Stomach (tissue), 9 donors: ENCODE measurements around the gene ODAD4. TPM values are rescaled to one million over a fixed set of nuclear protein-coding genes. Genes with fewer than 3 reads are reported as not detected.

Experiments
- DNase-seq, 2 donors: peaks; one replicate each; pipeline versions ENCODE4 v3.0.0 to v3.0.0-alpha.2; 2013 to 2019
- H3K27ac ChIP-seq, 5 donors: fragments of 200-600 bp in 4 of 5; sonication (generic) in 4 of 5; one replicate each; pipeline ENCODE4 v1.5.1; 2013 to 2019; ENCODE audit warnings: mild to moderate bottlenecking in 1 of 5, moderate library complexity in 1 of 5
- H3K27me3 ChIP-seq, 3 donors: fragments of 200-600 bp; sonication (generic); one replicate each; pipeline ENCODE4 v1.5.1; 2017 to 2019; ENCODE audit warnings: mixed run types in 1 of 3
- H3K36me3 ChIP-seq, 4 donors: fragments of 200-600 bp; sonication (generic); 1 replicate in 3 of 4; 2 replicates in 1 of 4; pipeline ENCODE4 v1.5.1; 2016 to 2019
- H3K4me1 ChIP-seq, 4 donors: fragments of 200-600 bp; sonication (generic); one replicate each; pipeline ENCODE4 v1.5.1; 2016 to 2019
- H3K4me3 ChIP-seq, 4 donors: fragments of 200-600 bp; sonication (generic) in 3 of 4; one replicate each; pipeline ENCODE4 v1.5.1; 2016 to 2019; ENCODE audit warnings: mild to moderate bottlenecking in 1 of 4
- H3K9me3 ChIP-seq, 4 donors: fragments of 200-600 bp; sonication (generic); one replicate each; pipeline ENCODE4 v1.5.1; 2016 to 2019
- EP300 ChIP-seq: sonication (generic); formaldehyde crosslinking; IDR thresholded peaks from one replicate; pipeline ENCODE4 v1.6.1; 2017; ENCODE audit warnings: antibody characterized with exemption
- POLR2A ChIP-seq, 4 donors: fragments of 450-650 bp; IDR thresholded peaks; one replicate each; pipeline ENCODE4 v1.6.1; 2016; ENCODE audit warnings: antibody characterized with exemption in 4 of 4, control low read depth in 2 of 4, mild to moderate bottlenecking in 1 of 4, moderate library complexity in 1 of 4
- POLR2AphosphoS5 ChIP-seq, 3 donors: sonication (generic); formaldehyde crosslinking; IDR thresholded peaks; one replicate each; pipeline ENCODE4 v1.6.1; 2016; ENCODE audit warnings: antibody characterized with exemption in 3 of 3
- WGBS, 5 donors: extraction: QIAGEN DNeasy Blood & Tissue Kit in 3 of 5; methylation state at CpG; one replicate each; pipeline versions ENCODE4 v1.1.5 to v1.1.7; 2013 to 2018; 5-methylcytosine and 5-hydroxymethylcytosine counted together
- intact Hi-C: fragments of 100-400 bp; cut with DNase I; formaldehyde crosslinking; loops from one replicate; pipeline ENCODE4 v1.15.1; 2023; ENCODE audit warnings: low total_unique reads
- polyA plus RNA-seq, 3 donors: library from polyadenylated mRNA; stranded (reverse); fragments of 200-250 nt; gene quantifications; one replicate each; pipeline ENCODE4 v1.2.3, GENCODE V29; 2013
- total RNA-seq, 5 donors: library from RNA; depleted of rRNA; stranded (reverse); fragments of >200 nt; gene quantifications; one replicate each; pipeline versions ENCODE4 v1.1.0 to v1.2.3, GENCODE V29; 2014 to 2016
- TF ChIP-seq, protein P1 (sequence below), 7 experiments: fragments of 450-650 bp in 4 of 7; fragments of 200-600 bp in 3 of 7; sonication (generic) in 3 of 7; IDR thresholded peaks; one replicate each; pipeline ENCODE4 v1.5.1; 2016 to 2019; ENCODE audit warnings: antibody characterized with exemption in 7 of 7, control low read depth in 2 of 7, mild to moderate bottlenecking in 1 of 7
- donor health status: healthy with polysubstance abuse.
- donor health status: Bipolar disorder and iron deficiency.
- donor health status: healthy.

ODAD4 gene
- total and polyA plus RNA-seq, 8 donors = 0.78 to 2.1 (median 1.0) TPM; not detected in 4

DNA sequence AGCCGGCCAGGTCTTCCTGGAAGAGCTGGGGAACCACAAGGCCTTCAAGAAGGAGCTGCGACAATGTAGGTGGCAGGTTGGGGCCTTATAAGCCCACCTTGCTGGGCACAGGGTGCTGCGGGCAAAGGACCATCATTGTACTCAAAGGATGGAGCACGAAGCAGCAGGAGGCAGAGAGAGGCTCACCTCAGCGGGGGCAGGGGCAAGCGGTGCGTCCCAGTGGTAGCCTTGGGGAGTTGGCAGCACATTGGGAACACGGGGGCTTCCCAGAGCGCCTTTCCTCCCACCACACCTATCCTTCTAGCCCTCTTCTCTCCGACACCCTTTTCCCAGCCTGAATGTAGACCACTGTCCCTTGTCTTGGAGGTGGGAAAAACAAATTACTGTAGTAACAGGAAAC, 38.3 kb downstream of the ODAD4 start:
- Histone ChIP-seq H3K4me1 (peaks cover 40 to 78% (median 69%) of the 10 kb centered on the region in 4 donors), H3K9me3 (no peaks in the 10 kb centered on the region), H3K27me3 (no peaks in the 10 kb centered on the region), H3K27ac (peak overlapping the region in 2 of 5 donors; percentile 2 to 92), H3K36me3 (peaks cover 10 to 58% (median 55%) of the 10 kb centered on the region in 4 donors), H3K4me3 (peak overlapping the region in 2 of 4 donors; percentile 72 to 84)
- intact Hi-C loops = no loop called here
- TF ChIP-seq EP300 = no peak
- TF ChIP-seq, protein P1, sequence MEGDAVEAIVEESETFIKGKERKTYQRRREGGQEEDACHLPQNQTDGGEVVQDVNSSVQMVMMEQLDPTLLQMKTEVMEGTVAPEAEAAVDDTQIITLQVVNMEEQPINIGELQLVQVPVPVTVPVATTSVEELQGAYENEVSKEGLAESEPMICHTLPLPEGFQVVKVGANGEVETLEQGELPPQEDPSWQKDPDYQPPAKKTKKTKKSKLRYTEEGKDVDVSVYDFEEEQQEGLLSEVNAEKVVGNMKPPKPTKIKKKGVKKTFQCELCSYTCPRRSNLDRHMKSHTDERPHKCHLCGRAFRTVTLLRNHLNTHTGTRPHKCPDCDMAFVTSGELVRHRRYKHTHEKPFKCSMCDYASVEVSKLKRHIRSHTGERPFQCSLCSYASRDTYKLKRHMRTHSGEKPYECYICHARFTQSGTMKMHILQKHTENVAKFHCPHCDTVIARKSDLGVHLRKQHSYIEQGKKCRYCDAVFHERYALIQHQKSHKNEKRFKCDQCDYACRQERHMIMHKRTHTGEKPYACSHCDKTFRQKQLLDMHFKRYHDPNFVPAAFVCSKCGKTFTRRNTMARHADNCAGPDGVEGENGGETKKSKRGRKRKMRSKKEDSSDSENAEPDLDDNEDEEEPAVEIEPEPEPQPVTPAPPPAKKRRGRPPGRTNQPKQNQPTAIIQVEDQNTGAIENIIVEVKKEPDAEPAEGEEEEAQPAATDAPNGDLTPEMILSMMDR (IDR thresholded peaks at IDR 0.05) = no peak
- no peak for TF ChIP-seq POLR2A (IDR thresholded peaks at IDR 0.05)
- no peak for TF ChIP-seq POLR2AphosphoS5 (IDR thresholded peaks at IDR 0.05)
- 87 to 97% (median 92%) methylated on average over 10 of the region's 10 CpGs for WGBS, 5 donors
- no peak for DNase-seq

DNA sequence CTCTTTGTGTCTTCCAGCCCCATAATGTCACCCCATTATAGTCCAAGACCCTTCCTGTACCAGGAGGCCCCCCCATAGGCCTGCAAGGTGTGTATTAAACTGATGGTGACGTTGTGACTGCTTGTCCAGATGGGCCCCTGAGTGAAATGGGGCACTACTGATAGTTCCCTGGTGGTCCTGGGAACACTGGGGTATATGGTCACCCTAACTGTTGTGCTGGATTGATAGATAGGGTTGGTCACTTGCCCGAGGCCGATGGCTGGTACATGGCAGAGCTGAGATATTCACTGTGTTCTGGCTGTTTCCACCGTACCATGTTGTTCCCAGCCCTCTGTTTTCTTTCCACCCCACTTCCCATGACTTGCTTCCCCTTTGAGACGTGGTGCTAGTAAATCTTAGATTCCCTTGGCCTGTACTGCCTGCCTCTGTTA, 40.5 kb downstream of the ODAD4 start:
- DNase-seq = no peak
- Histone ChIP-seq H3K27ac (peak overlapping the region in 1 of 5 donors; percentile 2), H3K27me3 (no peaks in the 10 kb centered on the region), H3K36me3 (peaks cover 28 to 81% (median 77%) of the 10 kb centered on the region in 4 donors), H3K9me3 (no peaks in the 10 kb centered on the region), H3K4me1 (peaks cover 33 to 87% (median 69%) of the 10 kb centered on the region in 4 donors), H3K4me3 (no peak overlapping the region)
- WGBS, 5 donors = 76 to 91% (median 85%) methylated on average over 5 of the region's 5 CpGs
- TF ChIP-seq POLR2AphosphoS5 (IDR thresholded peaks at IDR 0.05) (no peak), POLR2A (IDR thresholded peaks at IDR 0.05) (no peak), EP300 (no peak)
- TF ChIP-seq, protein P1 (IDR thresholded peaks at IDR 0.05) = no peak
- intact Hi-C loops = no loop called here

DNA sequence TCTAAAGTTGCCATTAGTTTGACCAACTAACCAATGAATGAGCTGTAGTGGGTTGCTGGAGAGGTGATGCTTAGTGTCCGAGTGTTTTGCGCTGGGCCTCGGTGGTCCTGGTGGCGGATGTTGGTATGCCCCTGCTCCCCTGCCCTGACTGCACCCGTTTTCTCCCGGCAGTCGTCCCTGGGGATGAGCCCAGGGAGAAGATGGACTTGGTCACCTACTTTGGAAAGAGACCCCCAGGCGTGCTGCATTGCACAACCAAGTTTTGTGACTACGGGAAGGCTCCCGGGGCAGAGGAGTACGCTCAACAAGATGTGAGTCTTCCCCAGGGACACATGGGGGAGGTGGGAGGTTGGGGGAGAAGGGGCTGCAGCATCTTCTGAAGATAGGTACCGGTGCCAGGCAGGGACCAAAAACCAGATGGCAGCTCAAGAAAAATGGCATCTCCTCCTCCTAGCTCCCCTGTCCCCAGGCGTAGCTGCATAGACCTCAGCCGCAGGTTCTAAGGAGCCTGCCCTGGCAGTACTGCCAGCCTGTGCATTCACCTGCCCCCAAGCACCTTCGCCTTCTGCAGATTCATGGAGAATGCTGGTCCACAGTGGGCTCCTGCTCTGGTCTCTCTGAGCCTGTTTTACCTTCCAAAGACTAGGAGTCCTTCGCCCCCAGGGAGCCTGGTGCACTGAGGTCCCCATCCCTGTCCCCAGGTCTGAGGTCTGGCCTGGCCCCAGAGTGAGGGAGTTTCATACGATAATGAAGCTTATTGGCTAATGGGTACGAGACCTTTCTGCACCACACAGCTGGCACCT, 41.5 kb downstream of the ODAD4 start:
- H3K36me3 ChIP-seq = peaks cover 38 to 91% (median 87%) of the 10 kb centered on the region in 4 donors
- no peak overlapping the region for H3K4me3 ChIP-seq
- WGBS, 5 donors = 84 to 90% (median 88%) methylated on average over 18 of the region's 18 CpGs
- H3K27ac ChIP-seq = peak overlapping the region in 4 of 5 donors; percentile 67 to 74 (median 70)
- intact Hi-C loops = no loop called here
- TF ChIP-seq, protein P1 (IDR thresholded peaks at IDR 0.05) = no peak
- no peak for TF ChIP-seq POLR2AphosphoS5 (IDR thresholded peaks at IDR 0.05)
- TF ChIP-seq POLR2A (IDR thresholded peaks at IDR 0.05) = no peak
- TF ChIP-seq EP300 = no peak
- peaks cover 30 to 93% (median 70%) of the 10 kb centered on the region in 4 donors for H3K4me1 ChIP-seq
- DNase-seq = no peak
- H3K27me3 ChIP-seq = no peaks in the 10 kb centered on the region
- H3K9me3 ChIP-seq = no peaks in the 10 kb centered on the region

DNA sequence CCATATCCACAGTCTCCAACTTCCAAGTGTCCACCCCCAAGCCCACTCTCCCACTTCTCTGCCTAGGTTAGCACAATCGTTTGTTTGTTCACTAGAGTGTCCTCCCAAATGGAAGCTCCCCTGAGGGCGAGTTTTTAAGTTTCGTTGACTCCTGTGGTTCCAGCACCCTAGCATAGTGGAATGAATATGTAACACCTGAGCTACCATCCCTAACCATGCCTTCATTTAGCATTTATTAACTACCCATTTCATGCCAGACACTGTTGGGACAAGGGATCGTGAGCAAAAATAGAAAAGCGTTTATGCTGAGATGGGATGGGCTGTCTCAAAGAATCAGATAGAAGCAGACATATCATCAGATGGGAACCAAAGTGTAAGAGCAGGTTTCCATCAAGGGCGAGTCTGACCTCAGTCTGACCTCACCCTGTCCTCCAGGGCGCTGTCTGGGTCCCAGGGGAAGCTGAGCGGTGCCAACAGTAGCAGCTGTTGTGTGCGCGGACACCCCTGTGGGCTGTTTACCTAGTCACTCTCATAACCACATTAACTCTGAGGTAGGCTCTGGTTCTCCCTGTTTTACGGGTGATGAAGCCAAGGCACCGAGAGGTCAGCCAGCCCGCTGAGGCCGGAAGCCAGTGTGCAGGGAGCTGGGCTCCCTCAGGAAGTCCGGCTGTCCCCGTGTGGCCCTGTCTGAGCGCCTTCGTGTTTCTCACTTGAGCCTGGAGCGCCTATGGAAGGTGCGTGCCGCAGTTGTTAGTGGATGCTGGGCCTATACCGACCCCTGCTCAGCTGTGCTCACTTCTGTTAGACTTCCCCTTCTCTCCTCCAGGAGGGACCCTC, 42.4 kb downstream of the ODAD4 start:
- TF ChIP-seq POLR2A (IDR thresholded peaks at IDR 0.05) = no peak
- TF ChIP-seq POLR2AphosphoS5 (IDR thresholded peaks at IDR 0.05) = peak in 2 of 3 donors; percentile 18 to 48
- TF ChIP-seq, protein P1 (IDR thresholded peaks at IDR 0.05) = no peak
- intact Hi-C loops = no loop called here
- no peaks in the 10 kb centered on the region for H3K27me3 ChIP-seq
- peak overlapping the region; percentile 62 to 74 (median 70) for H3K27ac ChIP-seq
- peak; percentile 68 to 82 for DNase-seq
- 29 to 68% (median 35%) methylated on average over 14 to 22 of the region's 22 CpGs for WGBS, 5 donors
- peaks cover 26 to 94% (median 67%) of the 10 kb centered on the region in 4 donors for H3K4me1 ChIP-seq
- H3K9me3 ChIP-seq = no peaks in the 10 kb centered on the region
- H3K36me3 ChIP-seq = peaks cover 43 to 99% (median 96%) of the 10 kb centered on the region in 4 donors
- H3K4me3 ChIP-seq = no peak overlapping the region
